Activated T-helper 17 cell treated with anti-CD3 and anti-CD28 coated beads, Interleukin-2, amount 50 U/mL, for 72 hours (primary cell): ENCODE results near the gene POLDIP2. TPM values are rescaled to one million over a fixed set of nuclear protein-coding genes. Genes with fewer than 3 reads are reported as not detected.
A peak's percentile ranks its signal among the peaks of the same experiment; 100 is the strongest.

ENCODE experiments used
- ATAC-seq: fragments of 150-1000 bp; cut with Tn5 transposase; replicated peaks from 2 replicates; pipeline ENCODE4 v1.10.0; 2021; ENCODE audit warnings: mild to moderate bottlenecking, moderate library complexity
- H3K27ac Mint-ChIP-seq: one replicate; pipeline ENCODE4 v1.8.0; 2022; ENCODE audit warnings: mixed read lengths
- H3K27me3 Mint-ChIP-seq: one replicate; pipeline ENCODE4 v1.8.0; 2022; ENCODE audit warnings: mixed read lengths
- H3K36me3 Mint-ChIP-seq: one replicate; pipeline ENCODE4 v1.8.0; 2022; ENCODE audit warnings: low read depth, mild to moderate bottlenecking, mixed read lengths
- H3K4me1 Mint-ChIP-seq: one replicate; pipeline ENCODE4 v1.8.0; 2022; ENCODE audit warnings: mixed read lengths
- H3K4me3 Mint-ChIP-seq: one replicate; pipeline ENCODE4 v1.8.0; 2022; ENCODE audit warnings: mild to moderate bottlenecking, mixed read lengths
- H3K9me3 Mint-ChIP-seq: one replicate; pipeline ENCODE4 v1.8.0; 2022; ENCODE audit warnings: mixed read lengths
- total RNA-seq, 2 donors: library from RNA; stranded (reverse); gene quantifications; one replicate each; pipeline ENCODE4 v1.2.3, GENCODE V29; 2022

The POLDIP2 gene
- total RNA-seq, 2 donors from 2014 or later: 48.9 to 109 TPM

DNA sequence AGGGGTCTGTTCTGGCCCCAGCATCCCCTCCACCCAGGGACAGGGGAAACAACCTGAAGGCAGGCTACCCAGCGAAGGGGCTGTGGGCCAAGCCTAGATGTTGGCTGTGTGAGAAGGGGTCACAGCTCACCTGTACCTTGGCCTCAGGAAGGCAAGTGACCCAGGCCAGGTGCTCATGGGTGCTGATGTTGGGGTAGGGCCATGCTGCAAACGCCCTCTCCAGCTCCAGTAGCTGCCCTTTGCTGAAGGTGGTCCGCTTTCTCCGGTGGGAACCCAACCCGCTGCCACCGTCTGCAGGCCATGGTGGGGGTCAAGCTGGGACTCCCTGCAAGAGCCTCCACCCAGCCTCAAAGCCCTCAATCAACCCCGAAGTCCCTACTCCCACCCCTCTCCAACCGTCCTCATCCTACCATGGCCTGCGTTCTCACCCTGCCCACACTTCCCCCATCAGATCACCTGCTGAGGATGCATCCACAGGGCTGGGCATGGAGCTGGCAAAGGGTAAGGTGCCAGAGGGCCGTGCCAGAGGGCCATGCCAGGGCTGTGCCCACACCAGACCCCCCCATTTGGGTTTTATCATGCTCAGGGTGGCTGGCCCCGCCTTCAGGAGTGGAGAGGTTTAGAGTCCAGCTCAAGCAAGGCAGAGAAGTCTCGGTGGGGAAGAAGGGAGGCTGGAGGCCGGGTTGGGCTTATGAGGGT is 7.5 kb upstream of the POLDIP2 start, which contains the start of gene SEBOX:
SEBOX (minus strand) TSS at position 535 of the 699 bp plus-strand sequence; CDS start at position 487, 48 bp downstream.
- no peaks in the 10 kb centered on the region for H3K27me3 Mint-ChIP-seq
- peaks cover 39% of the 10 kb centered on the region for H3K36me3 Mint-ChIP-seq
- H3K9me3 Mint-ChIP-seq: no peaks in the 10 kb centered on the region
- ATAC-seq: no peak
- H3K4me1 Mint-ChIP-seq: no peaks in the 10 kb centered on the region
- no peak within 1 kb of the TSS for H3K4me3 Mint-ChIP-seq
- peak within 1 kb of the TSS; percentile 65 for H3K27ac Mint-ChIP-seq

- no peak overlapping the region for H3K27ac Mint-ChIP-seq
- H3K27me3 Mint-ChIP-seq: no peaks in the 10 kb centered on the region
- no peak for ATAC-seq
- peaks cover 46% of the 10 kb centered on the region for H3K36me3 Mint-ChIP-seq
- H3K4me3 Mint-ChIP-seq: no peak overlapping the region
- H3K4me1 Mint-ChIP-seq: no peaks in the 10 kb centered on the region
- no peaks in the 10 kb centered on the region for H3K9me3 Mint-ChIP-seq
Observed at GRCh38 chr17:28363776-28364650, 6.7 kb upstream of the POLDIP2 start.

- Mint-ChIP-seq H3K4me1 (peaks cover 4% of the 10 kb centered on the region), H3K27ac (no peak overlapping the region), H3K36me3 (peaks cover 51% of the 10 kb centered on the region), H3K9me3 (no peaks in the 10 kb centered on the region), H3K4me3 (no peak overlapping the region), H3K27me3 (no peaks in the 10 kb centered on the region)
- ATAC-seq: no peak
Observed at GRCh38 chr17:28363186-28363585, 5.9 kb upstream of the POLDIP2 start.

- Mint-ChIP-seq H3K36me3 (peaks cover 84% of the 10 kb centered on the region), H3K4me1 (peaks cover 19% of the 10 kb centered on the region), H3K9me3 (no peaks in the 10 kb centered on the region), H3K27ac (peak overlapping the region; percentile 96), H3K4me3 (peak overlapping the region; percentile 91), H3K27me3 (no peaks in the 10 kb centered on the region)
- ATAC-seq: no peak
Observed at GRCh38 chr17:28357901-28358197, 522 bp upstream of the POLDIP2 start.

- ATAC-seq: no peak
- Mint-ChIP-seq H3K27me3 (no peaks in the 10 kb centered on the region), H3K9me3 (no peaks in the 10 kb centered on the region), H3K27ac (peak overlapping the region; percentile 21), H3K36me3 (peaks cover 97% of the 10 kb centered on the region), H3K4me3 (no peak overlapping the region), H3K4me1 (no peaks in the 10 kb centered on the region)
Observed at GRCh38 chr17:28350271-28350670, 7.1 kb downstream of the POLDIP2 start.

- Mint-ChIP-seq H3K4me3 (no peak overlapping the region), H3K27me3 (no peaks in the 10 kb centered on the region), H3K9me3 (no peaks in the 10 kb centered on the region), H3K27ac (no peak overlapping the region), H3K4me1 (no peaks in the 10 kb centered on the region), H3K36me3 (peaks cover 98% of the 10 kb centered on the region)
- no peak for ATAC-seq
Observed at GRCh38 chr17:28348979-28349378, 8.3 kb downstream of the POLDIP2 start.

- Mint-ChIP-seq H3K36me3 (peaks cover 93% of the 10 kb centered on the region), H3K4me1 (no peaks in the 10 kb centered on the region), H3K27ac (no peak overlapping the region), H3K9me3 (no peaks in the 10 kb centered on the region), H3K27me3 (no peaks in the 10 kb centered on the region), H3K4me3 (no peak overlapping the region)
- ATAC-seq: no peak
Observed at GRCh38 chr17:28347261-28347891, 10.0 kb downstream of the POLDIP2 start.

DNA sequence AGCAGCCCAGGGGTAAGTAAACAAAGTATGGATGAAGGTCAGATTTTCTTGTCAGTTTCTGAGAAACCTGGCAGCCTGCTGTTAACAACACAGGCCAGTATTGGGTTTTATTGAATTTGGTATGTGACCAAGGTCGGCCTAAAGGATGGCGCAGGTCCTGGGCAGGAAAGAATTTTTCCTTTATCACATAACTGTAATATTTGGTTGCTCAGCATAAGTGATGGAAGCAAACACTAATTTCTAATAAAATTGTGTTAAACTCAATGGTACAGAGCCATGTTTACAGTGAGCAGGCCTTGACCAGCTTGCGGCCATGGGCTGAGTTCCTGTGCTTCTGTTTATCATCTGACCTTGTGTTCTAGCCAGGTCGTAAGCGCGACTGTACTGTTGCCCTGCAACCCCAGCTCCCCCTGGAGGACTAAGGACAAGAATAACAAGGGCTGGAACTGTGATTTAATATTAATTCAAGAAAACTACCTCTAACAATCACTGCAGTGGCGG is 10.5 kb downstream of the POLDIP2 start:
- no peak overlapping the region for H3K27ac Mint-ChIP-seq
- ATAC-seq: no peak
- H3K9me3 Mint-ChIP-seq: no peaks in the 10 kb centered on the region
- no peak overlapping the region for H3K4me3 Mint-ChIP-seq
- H3K27me3 Mint-ChIP-seq: no peaks in the 10 kb centered on the region
- H3K36me3 Mint-ChIP-seq: peaks cover 93% of the 10 kb centered on the region
- H3K4me1 Mint-ChIP-seq: no peaks in the 10 kb centered on the region

DNA sequence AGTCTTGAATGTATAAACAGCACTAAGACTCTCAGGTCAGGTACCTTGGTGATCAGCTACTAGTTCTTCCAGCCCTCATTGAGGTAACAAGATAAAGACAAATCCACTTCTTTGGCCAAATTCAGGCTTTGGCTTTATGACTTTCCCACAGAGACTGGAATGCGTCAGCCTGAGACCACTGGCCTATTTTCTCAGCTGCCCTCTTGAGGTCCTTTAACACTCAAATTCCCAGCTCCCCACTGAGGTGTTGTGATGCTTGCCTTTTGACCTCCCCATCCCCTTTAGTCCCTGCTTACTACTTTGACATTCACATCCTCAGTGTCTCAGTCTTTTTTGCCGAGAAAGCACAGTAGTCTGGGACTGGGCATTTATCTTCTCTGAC is 11.1 kb downstream of the POLDIP2 start:
- H3K4me3 Mint-ChIP-seq: no peak overlapping the region
- peak overlapping the region; percentile 24 for H3K27ac Mint-ChIP-seq
- H3K4me1 Mint-ChIP-seq: no peaks in the 10 kb centered on the region
- peaks cover 93% of the 10 kb centered on the region for H3K36me3 Mint-ChIP-seq
- no peaks in the 10 kb centered on the region for H3K9me3 Mint-ChIP-seq
- H3K27me3 Mint-ChIP-seq: no peaks in the 10 kb centered on the region
- ATAC-seq: no peak

DNA sequence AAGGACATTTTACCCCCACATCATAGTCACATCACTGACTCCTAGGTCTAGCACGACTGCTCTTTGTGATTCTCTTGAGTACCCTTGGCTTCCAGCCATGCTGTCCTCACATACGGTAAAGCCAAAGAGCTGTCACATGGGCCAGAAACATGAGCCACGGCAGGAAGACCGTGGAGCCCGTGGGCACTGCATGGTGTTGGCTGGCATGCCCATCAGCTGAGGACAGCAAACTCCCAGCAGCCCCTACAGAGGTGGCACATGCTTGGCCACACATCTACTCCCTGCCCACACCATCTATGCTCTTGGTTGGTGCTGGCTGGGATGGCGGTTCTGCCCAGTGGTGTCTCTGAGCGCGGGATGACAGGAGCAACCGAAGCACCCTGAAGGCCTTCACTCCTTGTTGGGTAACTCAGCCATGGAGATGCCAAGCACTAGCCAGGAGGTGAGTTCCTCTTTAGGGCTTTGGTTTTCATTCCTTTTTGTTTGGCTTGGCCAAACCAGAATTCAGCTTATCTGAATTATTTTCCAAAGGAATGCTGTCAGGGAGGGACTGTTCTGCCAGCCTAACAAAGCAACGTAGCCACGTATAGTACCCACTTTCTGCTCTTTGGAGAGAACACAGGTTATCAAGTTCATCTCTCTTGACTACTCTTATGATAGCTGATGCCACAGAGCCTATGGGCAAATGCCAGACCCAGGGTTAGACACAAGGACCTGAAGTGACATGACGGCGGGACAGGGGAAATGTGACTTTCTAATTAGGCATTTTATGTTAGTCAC is 11.7 kb downstream of the POLDIP2 start:
- H3K4me3 Mint-ChIP-seq: no peak overlapping the region
- no peak for ATAC-seq
- peaks cover 93% of the 10 kb centered on the region for H3K36me3 Mint-ChIP-seq
- no peaks in the 10 kb centered on the region for H3K4me1 Mint-ChIP-seq
- no peaks in the 10 kb centered on the region for H3K9me3 Mint-ChIP-seq
- no peaks in the 10 kb centered on the region for H3K27me3 Mint-ChIP-seq
- H3K27ac Mint-ChIP-seq: peak overlapping the region; percentile 24

- no peak overlapping the region for H3K27ac Mint-ChIP-seq
- no peak for ATAC-seq
- H3K27me3 Mint-ChIP-seq: no peaks in the 10 kb centered on the region
- no peaks in the 10 kb centered on the region for H3K9me3 Mint-ChIP-seq
- H3K4me1 Mint-ChIP-seq: no peaks in the 10 kb centered on the region
- H3K36me3 Mint-ChIP-seq: peaks cover 93% of the 10 kb centered on the region
- H3K4me3 Mint-ChIP-seq: no peak overlapping the region
Observed at GRCh38 chr17:28344435-28344901, 12.9 kb downstream of the POLDIP2 start.

DNA sequence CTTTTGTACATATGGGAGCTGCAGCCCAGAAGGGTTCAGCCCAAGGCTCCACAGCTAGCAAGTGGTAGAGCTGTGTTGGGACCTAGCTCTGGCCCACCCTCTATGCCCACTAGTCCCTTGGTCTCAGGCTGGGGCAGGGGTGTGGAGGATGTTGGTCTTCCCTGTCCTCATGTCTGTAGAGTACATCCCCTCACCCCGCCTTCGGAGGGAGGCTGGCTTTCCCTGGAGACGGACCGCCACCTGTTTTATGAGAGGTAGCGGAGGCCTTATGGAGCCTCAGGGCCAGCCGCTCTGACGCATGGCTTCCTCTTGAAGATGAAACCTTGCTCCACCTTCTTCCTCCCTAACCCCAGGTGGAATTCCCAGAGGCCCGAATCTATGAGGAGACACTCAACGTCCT is 13.3 kb downstream of the POLDIP2 start:
- Mint-ChIP-seq H3K9me3 (no peaks in the 10 kb centered on the region), H3K27ac (no peak overlapping the region), H3K4me1 (no peaks in the 10 kb centered on the region), H3K4me3 (no peak overlapping the region), H3K36me3 (peaks cover 93% of the 10 kb centered on the region), H3K27me3 (no peaks in the 10 kb centered on the region)
- ATAC-seq: peak; percentile 9

GRCh38 chr17:28343491-28343932 is 13.8 kb downstream of the POLDIP2 start:
- H3K27ac Mint-ChIP-seq: no peak overlapping the region
- no peaks in the 10 kb centered on the region for H3K9me3 Mint-ChIP-seq
- no peaks in the 10 kb centered on the region for H3K4me1 Mint-ChIP-seq
- H3K27me3 Mint-ChIP-seq: no peaks in the 10 kb centered on the region
- H3K4me3 Mint-ChIP-seq: no peak overlapping the region
- peaks cover 88% of the 10 kb centered on the region for H3K36me3 Mint-ChIP-seq
- ATAC-seq: peak; percentile 14

DNA sequence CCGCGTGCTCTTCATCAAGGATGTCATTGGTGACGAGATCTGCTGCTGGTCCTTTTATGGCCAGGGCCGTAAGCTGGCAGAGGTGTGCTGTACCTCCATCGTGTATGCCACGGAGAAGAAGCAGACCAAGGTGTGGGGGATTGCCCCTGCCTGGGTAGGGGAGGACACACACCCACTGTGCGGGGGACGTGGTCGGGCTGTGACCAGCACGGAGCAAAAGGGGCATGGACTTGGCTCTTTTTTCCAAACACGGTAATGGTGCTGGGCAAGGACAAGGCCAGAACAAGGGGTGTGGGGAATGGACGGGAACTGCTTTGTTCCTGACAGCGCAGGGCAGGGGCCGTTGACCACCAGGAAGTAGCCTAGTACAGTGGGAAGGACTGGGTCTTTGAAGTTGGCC is 15.0 kb downstream of the POLDIP2 start:
- H3K36me3 Mint-ChIP-seq: peaks cover 76% of the 10 kb centered on the region
- peaks cover 6% of the 10 kb centered on the region for H3K4me1 Mint-ChIP-seq
- no peak overlapping the region for H3K27ac Mint-ChIP-seq
- no peaks in the 10 kb centered on the region for H3K9me3 Mint-ChIP-seq
- no peak for ATAC-seq
- no peaks in the 10 kb centered on the region for H3K27me3 Mint-ChIP-seq
- H3K4me3 Mint-ChIP-seq: no peak overlapping the region
